Endothelial cell of umbilical vein (primary cell): ENCODE results near the gene CAPN5.

Source experiments
- FOS ChIP-seq: IDR thresholded peaks from 2 replicates; pipeline ENCODE4 v1.6.1; 2011; ENCODE audit warnings: mild to moderate bottlenecking, low read length, moderate library complexity, borderline replicate concordance; ENCODE audit not compliant: insufficient read depth
- TF ChIP-seq, protein P1 (sequence below), 2 donors: IDR thresholded peaks; 1 replicate in 1 of 2; 2 replicates in 1 of 2; pipeline ENCODE4 v1.5.1; 2011; ENCODE audit warnings: low read length in 2 of 2, mild to moderate bottlenecking in 2 of 2, moderate library complexity in 2 of 2, control low read depth in 1 of 2, inconsistent platforms in 1 of 2, low read depth in 1 of 2; ENCODE audit not compliant: insufficient read depth in 1 of 2; ENCODE audit errors: extremely low read depth in 1 of 2

DNA sequence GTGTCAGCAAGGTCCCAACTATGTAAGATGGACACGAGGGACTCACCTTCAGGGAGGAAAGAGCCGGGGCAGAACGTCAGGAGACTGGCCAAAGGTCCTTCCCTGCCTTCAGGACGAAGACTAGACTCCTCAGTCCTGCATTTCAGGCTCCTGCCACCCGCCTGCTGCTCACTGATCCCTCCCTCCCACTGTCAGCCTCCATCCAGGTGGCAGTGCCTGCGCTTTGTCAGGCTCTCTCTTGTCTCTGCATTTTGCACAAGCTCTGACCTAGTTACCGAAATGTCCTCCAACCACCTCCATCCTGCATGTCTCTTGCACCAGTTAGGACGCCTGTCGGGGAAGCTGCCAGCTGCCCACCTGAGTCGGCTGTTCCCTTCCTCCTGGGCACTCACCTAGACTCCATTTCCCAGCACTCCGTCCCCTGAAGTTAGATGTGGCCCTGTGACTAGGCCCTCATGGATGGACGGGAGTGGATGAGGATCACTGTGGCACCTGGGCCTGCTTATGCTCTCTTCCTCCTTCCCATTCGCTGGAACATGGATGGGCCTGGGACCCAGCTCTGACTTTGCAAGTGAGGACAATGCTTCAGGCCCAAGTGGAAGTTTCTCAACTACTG lies 24.6 kb upstream of the CAPN5 start:
- TF ChIP-seq, protein P1, sequence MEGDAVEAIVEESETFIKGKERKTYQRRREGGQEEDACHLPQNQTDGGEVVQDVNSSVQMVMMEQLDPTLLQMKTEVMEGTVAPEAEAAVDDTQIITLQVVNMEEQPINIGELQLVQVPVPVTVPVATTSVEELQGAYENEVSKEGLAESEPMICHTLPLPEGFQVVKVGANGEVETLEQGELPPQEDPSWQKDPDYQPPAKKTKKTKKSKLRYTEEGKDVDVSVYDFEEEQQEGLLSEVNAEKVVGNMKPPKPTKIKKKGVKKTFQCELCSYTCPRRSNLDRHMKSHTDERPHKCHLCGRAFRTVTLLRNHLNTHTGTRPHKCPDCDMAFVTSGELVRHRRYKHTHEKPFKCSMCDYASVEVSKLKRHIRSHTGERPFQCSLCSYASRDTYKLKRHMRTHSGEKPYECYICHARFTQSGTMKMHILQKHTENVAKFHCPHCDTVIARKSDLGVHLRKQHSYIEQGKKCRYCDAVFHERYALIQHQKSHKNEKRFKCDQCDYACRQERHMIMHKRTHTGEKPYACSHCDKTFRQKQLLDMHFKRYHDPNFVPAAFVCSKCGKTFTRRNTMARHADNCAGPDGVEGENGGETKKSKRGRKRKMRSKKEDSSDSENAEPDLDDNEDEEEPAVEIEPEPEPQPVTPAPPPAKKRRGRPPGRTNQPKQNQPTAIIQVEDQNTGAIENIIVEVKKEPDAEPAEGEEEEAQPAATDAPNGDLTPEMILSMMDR (IDR thresholded peaks at IDR 0.05; ENCODE audit: extremely low read depth in 1 of 2, insufficient read depth in 1 of 2, low read depth in 1 of 2, low read length in 2 of 2), result no peak
- TF ChIP-seq FOS, result no peak
